MM.1S (cell line): ENCODE measurements around the gene TRIM26.

Source experiments
- CTCF ChIP-seq: fragments of 300-600 bp; sonication (generic); IDR thresholded peaks from 2 replicates; pipeline ENCODE4 v1.5.1; 2016; ENCODE audit warnings: antibody characterized with exemption, low read length, mixed read lengths
- EZH2 ChIP-seq: fragments of 300-600 bp; sonication (generic); optimal IDR thresholded peaks from 2 replicates; pipeline ENCODE3; 2017; ENCODE audit warnings: low read depth, mild to moderate bottlenecking, antibody characterized with exemption, low read length, mixed read lengths
- EZH2phosphoT487 ChIP-seq: fragments of 300-600 bp; sonication (generic); IDR thresholded peaks from 2 replicates; pipeline ENCODE4 v1.6.1; 2018; ENCODE audit warnings: antibody characterized with exemption, low read length

DNA sequence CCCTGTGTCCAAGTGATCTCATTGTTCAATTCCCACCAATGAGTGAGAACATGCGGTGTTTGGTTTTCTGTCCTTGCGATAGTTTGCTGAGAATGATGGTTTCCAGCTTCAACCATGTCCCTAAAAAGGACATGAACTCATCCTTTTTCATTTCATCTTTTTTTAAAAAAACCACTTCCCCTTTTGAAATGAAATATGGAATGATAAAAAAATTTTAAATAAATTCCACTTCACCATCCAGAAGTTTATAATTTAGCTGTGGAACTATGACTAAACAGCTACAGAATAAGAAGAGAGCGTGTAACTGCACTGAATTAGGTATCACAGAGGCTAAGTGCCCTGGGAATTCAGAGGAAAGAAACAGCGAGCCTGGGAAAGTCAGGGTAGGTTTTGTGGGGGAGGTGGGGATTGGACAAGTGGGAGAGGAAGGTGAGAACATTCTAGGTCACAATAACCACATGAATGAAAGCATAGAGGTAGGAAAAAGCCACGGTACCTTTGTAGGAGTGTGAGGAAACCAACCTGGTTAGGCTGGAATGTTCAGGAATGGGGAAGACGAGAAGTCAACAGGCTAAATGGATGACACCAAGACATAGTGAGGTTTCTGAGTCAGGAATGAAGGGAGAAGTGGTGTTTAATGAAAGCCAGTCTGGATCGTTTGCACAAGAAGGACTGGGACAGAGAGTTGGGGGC lies 63.2 kb downstream of the TRIM26 start:
- TF ChIP-seq CTCF (no peak), EZH2 (no peak), EZH2phosphoT487 (no peak)
